GM19240 (cell line): Measurements from ENCODE around the gene MYOM1.

Experiments used
- DNase-seq: peaks from one replicate; pipeline ENCODE4 v3.0.0; 2011; ENCODE audit warnings: low spot score; ENCODE audit not compliant: insufficient read length

The MYOM1 gene

GRCh38 chr18:3219631-3220335 is at the start of gene MYOM1:
Gene MYOM1 (minus strand): TSS chr18:3219968. CDS start chr18:3215223, 4,745 bp downstream.
- no peak for DNase-seq

- DNase-seq = no peak
These were observed 49.6 kb upstream of the MYOM1 start for GRCh38 chr18:3269241-3269913.

- no peak for DNase-seq
These were observed 48.5 kb upstream of the MYOM1 start for GRCh38 chr18:3268306-3268705.

- DNase-seq = no peak
These were observed 46.4 kb upstream of the MYOM1 start for GRCh38 chr18:3266062-3266608.

- no peak for DNase-seq
These were observed 45.8 kb upstream of the MYOM1 start for GRCh38 chr18:3265564-3266033.

- DNase-seq = no peak
These were observed 44.6 kb upstream of the MYOM1 start for GRCh38 chr18:3264362-3264761.

GRCh38 chr18:3263132-3263700 is 43.4 kb upstream of the MYOM1 start:
- no peak for DNase-seq

- no peak for DNase-seq
These were observed 42.7 kb upstream of the MYOM1 start for GRCh38 chr18:3262234-3263131.

- peak; percentile 47 for DNase-seq
These were observed 41.8 kb upstream of the MYOM1 start, which contains the start of gene MYL12B for GRCh38 chr18:3261373-3262233. Gene MYL12B (plus strand): TSS chr18:3262133. CDS start chr18:3272899, 10,766 bp downstream.

- no peak for DNase-seq
These were observed 41.2 kb upstream of the MYOM1 start for GRCh38 chr18:3260995-3261372.

GRCh38 chr18:3257627-3258120 is 37.9 kb upstream of the MYOM1 start:
- DNase-seq = no peak

- DNase-seq = no peak
These were observed 37.2 kb upstream of the MYOM1 start for GRCh38 chr18:3256693-3257626.

- DNase-seq = no peak
These were observed 35.9 kb upstream of the MYOM1 start for GRCh38 chr18:3255611-3256165.

GRCh38 chr18:3254725-3255124 is 35.0 kb upstream of the MYOM1 start:
- DNase-seq = no peak

GRCh38 chr18:3252843-3253242 is 33.1 kb upstream of the MYOM1 start:
- no peak for DNase-seq

- no peak for DNase-seq
These were observed 32.2 kb upstream of the MYOM1 start for GRCh38 chr18:3251963-3252277.

- no peak for DNase-seq
These were observed 31.6 kb upstream of the MYOM1 start for GRCh38 chr18:3251249-3251962.
